Large intestine (tissue), 3 donors: ENCODE results near the gene MRPL55. TPM values are rescaled to one million over a fixed set of nuclear protein-coding genes. Genes with fewer than 3 reads are reported as not detected.

Experiments used
- DNase-seq, 2 donors: peaks; one replicate each; pipeline versions ENCODE4 v3.0.0 to v3.0.0-alpha.2; 2013
- H3K27ac ChIP-seq: one replicate; pipeline ENCODE4 v1.5.1; 2013; ENCODE audit warnings: low read length
- H3K27me3 ChIP-seq: 2 replicates; pipeline ENCODE4 v1.6.1; 2013; ENCODE audit warnings: low read length; ENCODE audit not compliant: control insufficient read depth, insufficient read depth
- H3K36me3 ChIP-seq: 2 replicates; pipeline ENCODE4 v1.6.1; 2013; ENCODE audit warnings: low read length; ENCODE audit not compliant: control insufficient read depth, insufficient read depth
- H3K4me1 ChIP-seq: one replicate; pipeline ENCODE4 v1.6.1; 2013; ENCODE audit warnings: low read length; ENCODE audit not compliant: control insufficient read depth, insufficient read depth
- H3K4me3 ChIP-seq: one replicate; pipeline ENCODE4 v1.5.1; 2013; ENCODE audit warnings: low read length
- H3K9me3 ChIP-seq: one replicate; pipeline ENCODE4 v1.6.1; 2013; ENCODE audit warnings: mild to moderate bottlenecking, low read depth, low read length, moderate library complexity; ENCODE audit not compliant: control insufficient read depth
- WGBS: methylation state at CpG from one replicate; pipeline ENCODE4 v1.1.5; 2013; ENCODE audit warnings: low lambda C conversion rate; ENCODE audit not compliant: insufficient coverage; 5-methylcytosine and 5-hydroxymethylcytosine counted together
- polyA plus RNA-seq: library from polyadenylated mRNA; unstranded; fragments of 120-200 nt; gene quantifications from one replicate; pipeline ENCODE4 v1.2.1, GENCODE V29; 2013

Gene MRPL55
- polyA plus RNA-seq, 1 donor, result 61.1 TPM

DNA sequence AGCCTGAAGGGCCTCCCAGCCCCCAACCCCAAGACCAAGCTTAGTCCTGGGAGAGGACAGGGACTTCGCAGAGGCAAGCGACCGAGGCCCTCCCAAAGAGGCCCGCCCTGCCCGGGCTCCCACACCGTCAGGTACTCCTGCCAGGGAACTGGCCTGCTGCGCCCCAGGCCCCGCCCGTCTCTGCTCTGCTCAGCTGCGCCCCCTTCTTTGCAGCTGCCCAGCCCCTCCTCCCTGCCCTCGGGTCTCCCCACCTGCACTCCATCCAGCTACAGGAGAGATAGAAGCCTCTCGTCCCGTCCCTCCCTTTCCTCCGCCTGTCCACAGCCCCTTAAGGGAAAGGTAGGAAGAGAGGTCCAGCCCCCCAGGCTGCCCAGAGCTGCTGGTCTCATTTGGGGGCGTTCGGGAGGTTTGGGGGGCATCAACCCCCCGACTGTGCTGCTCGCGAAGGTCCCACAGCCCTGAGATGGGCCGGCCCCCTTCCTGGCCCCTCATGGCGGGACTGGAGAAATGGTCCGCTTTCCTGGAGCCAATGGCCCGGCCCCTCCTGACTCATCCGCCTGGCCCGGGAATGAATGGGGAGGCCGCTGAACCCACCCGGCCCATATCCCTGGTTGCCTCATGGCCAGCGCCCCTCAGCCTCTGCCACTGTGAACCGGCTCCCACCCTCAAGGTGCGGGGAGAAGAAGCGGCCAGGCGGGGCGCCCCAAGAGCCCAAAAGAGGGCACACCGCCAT is 48.5 kb downstream of the MRPL55 start:
- peak overlapping the region; percentile 32 for H3K4me3 ChIP-seq
- H3K9me3 ChIP-seq, result peaks cover 18% of the 10 kb centered on the region
- no peak for DNase-seq
- no peaks in the 10 kb centered on the region for H3K36me3 ChIP-seq
- peaks cover 9% of the 10 kb centered on the region for H3K4me1 ChIP-seq
- WGBS, result 61% methylated on average over 2 of the region's 34 CpGs
- H3K27me3 ChIP-seq, result peaks cover 68% of the 10 kb centered on the region
- H3K27ac ChIP-seq, result no peak overlapping the region

DNA sequence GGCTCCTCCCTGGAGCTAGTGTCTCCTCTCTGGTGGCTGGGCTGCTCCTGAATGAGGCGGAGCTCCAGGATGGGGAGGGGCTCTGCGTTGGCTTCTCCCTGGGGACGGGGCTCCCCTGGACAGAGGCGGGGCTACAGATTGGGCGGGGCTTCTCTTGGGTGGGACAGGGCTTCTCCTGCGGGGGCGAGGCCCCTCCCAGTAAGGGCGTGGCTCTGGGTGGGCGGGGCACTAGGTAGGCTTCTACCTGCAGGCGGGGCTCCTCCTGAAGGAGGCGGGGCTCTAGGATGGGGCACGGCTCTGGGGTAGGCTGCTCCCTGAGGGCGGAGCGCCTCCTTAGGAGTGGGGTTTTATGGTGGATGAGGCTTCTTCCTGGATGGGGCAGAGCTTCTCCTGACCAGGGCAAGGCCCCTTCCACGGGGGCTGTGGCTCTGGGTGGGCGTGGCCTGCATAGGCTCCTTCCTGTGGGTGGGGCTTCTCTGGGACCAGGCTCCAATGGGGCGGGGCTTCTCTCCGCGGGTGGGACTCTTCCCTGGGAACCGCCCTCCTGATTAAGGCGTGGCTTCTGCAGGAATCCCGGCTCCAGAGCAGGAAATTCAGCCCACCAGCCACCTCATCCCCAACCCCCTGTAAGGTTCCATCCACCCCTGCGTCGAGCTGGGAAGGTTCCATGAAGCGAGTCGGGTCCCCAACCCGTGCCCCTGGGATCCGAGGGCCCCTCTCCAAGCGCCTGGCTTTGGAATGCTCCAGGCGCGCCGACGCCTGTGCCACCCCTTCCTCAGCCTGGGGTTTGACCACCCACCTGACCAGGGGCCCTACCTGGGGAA is 49.3 kb downstream of the MRPL55 start:
- Histone ChIP-seq H3K4me3 (peak overlapping the region; percentile 32), H3K27ac (no peak overlapping the region)

DNA sequence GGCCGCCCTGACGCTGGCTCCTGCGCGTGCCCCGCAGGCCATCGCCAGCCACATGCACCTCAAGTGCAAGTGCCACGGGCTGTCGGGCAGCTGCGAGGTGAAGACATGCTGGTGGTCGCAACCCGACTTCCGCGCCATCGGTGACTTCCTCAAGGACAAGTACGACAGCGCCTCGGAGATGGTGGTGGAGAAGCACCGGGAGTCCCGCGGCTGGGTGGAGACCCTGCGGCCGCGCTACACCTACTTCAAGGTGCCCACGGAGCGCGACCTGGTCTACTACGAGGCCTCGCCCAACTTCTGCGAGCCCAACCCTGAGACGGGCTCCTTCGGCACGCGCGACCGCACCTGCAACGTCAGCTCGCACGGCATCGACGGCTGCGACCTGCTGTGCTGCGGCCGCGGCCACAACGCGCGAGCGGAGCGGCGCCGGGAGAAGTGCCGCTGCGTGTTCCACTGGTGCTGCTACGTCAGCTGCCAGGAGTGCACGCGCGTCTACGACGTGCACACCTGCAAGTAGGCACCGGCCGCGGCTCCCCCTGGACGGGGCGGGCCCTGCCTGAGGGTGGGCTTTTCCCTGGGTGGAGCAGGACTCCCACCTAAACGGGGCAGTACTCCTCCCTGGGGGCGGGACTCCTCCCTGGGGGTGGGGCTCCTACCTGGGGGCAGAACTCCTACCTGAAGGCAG is 50.0 kb downstream of the MRPL55 start:
- Histone ChIP-seq H3K4me3 (no peak overlapping the region), H3K27me3 (peaks cover 67% of the 10 kb centered on the region), H3K36me3 (no peaks in the 10 kb centered on the region), H3K4me1 (peaks cover 9% of the 10 kb centered on the region), H3K9me3 (peaks cover 18% of the 10 kb centered on the region), H3K27ac (no peak overlapping the region)
- peak in 1 of 2 donors; percentile 44 for DNase-seq
- WGBS, result no CpG with 5 or more reads among the region's 66 CpGs

More for the DNA sequence above, 49.3 kb downstream of the MRPL55 start:
- H3K9me3 ChIP-seq, result peaks cover 18% of the 10 kb centered on the region
- DNase-seq, result peak; percentile 87 to 92
- peaks cover 9% of the 10 kb centered on the region for H3K4me1 ChIP-seq
- peaks cover 67% of the 10 kb centered on the region for H3K27me3 ChIP-seq
- no CpG with 5 or more reads among the region's 33 CpGs for WGBS
- H3K36me3 ChIP-seq, result no peaks in the 10 kb centered on the region

DNA sequence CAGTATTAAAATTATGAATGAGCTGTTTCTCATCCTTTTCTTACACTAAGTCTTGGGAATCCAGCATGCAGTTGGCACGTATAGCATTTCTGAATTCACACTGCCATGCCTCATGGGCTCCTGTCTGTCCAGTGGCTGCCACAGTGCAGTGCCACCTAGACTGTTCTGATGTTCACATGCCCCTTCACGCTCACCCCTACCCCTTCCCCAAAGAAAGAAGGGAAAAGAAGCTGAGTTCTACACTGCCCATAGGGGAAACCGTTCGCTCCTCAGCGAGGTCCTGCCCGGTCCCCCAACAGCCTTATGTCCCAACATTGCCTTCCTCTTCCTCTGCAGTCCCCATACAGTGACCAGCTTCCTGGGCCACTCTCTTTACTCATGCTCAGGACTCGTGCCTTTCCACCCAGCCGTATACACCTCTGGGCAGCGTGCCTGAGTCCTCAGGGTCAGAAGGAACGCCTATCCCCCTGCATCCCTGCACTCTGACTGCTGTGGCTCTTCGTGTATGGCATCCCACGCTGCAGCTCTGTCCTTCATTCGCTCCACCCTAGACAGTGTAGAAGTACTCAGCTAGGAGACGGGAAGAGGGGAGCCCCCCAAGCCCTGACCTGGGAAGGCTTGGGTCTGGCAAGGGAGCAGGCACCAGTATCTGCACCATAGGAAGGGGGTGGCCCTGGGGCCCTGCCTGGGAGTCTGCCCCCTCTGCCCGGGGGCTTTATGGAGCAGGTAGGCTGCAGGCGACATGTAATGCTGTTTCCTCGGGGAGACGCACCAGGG is 50.7 kb downstream of the MRPL55 start:
- peaks cover 9% of the 10 kb centered on the region for H3K4me1 ChIP-seq
- no peak overlapping the region for H3K27ac ChIP-seq
- peaks cover 72% of the 10 kb centered on the region for H3K27me3 ChIP-seq
- no peak overlapping the region for H3K4me3 ChIP-seq
- no CpG with 5 or more reads among the region's 18 CpGs for WGBS
- DNase-seq, result no peak
- H3K36me3 ChIP-seq, result no peaks in the 10 kb centered on the region
- peaks cover 18% of the 10 kb centered on the region for H3K9me3 ChIP-seq

Other genes starting within 250 kb of the MRPL55 start
- 5.1 TPM for gene WNT9A, start 161.4 kb downstream of the MRPL55 start, polyA plus RNA-seq
- gene WNT3A, start 102.3 kb downstream of the MRPL55 start, polyA plus RNA-seq, result not detected
- 416 TPM for gene ARF1, start 26.6 kb downstream of the MRPL55 start, polyA plus RNA-seq
- 17.3 TPM for gene C1orf35, start 6.0 kb downstream of the MRPL55 start, polyA plus RNA-seq
- gene GUK1, start 31.0 kb upstream of the MRPL55 start, polyA plus RNA-seq, result 397 TPM
- gene GJC2, start 40.6 kb upstream of the MRPL55 start, polyA plus RNA-seq, result 7.2 TPM
- gene IBA57, start 56.5 kb upstream of the MRPL55 start, polyA plus RNA-seq, result 9.2 TPM
- 58.9 TPM for gene OBSCN, start 98.7 kb upstream of the MRPL55 start, polyA plus RNA-seq